ENCODE data around the gene BHLHE41. TPM values are rescaled to one million over a fixed set of nuclear protein-coding genes. Genes with fewer than 3 reads are reported as not detected.

Gene BHLHE41
- polyA plus RNA-seq, 1 donor (not counting 4 experiments of a cell fraction or from before 2014, with no cell fraction given) = 1.4 TPM

GRCh38 chr12:26112232-26112631, 12.6 kb downstream of the BHLHE41 start:
- no peaks in the 10 kb centered on the region for H3K79me2 ChIP-seq (ENCODE audit: control insufficient read depth, insufficient read depth, low read length)
- dilution Hi-C loops (cut with MboI; ENCODE audit: extremely low pct_ligation_motif_present, low sequenced_read_pairs) = no loop called here
- H3K9me1 ChIP-seq (ENCODE audit: control insufficient read depth, extremely low read depth, insufficient read depth, low read length) = no peaks in the 10 kb centered on the region
- H4K20me1 ChIP-seq (ENCODE audit: control insufficient read depth, extremely low read depth, insufficient read depth, low read length) = no peaks in the 10 kb centered on the region
- no peak overlapping the region for H3K27ac ChIP-seq (ENCODE audit: control insufficient read depth, insufficient read depth, low read length)
- no peaks in the 10 kb centered on the region for H3K36me3 ChIP-seq (ENCODE audit: control insufficient read depth in 2 of 2, extremely low read depth in 1 of 2, insufficient read depth in 2 of 2, low read length in 2 of 2)
- H3K9ac ChIP-seq (ENCODE audit: control insufficient read depth, extremely low read depth, insufficient read depth, low read length) = no peak overlapping the region
- H3K27me3 ChIP-seq (ENCODE audit: control insufficient read depth, extremely low read depth, insufficient read depth, low read length) = no peaks in the 10 kb centered on the region
- no peak for FAIRE-seq
- no peaks in the 10 kb centered on the region for H3K9me3 ChIP-seq (ENCODE audit: control insufficient read depth, low read depth, low read length)
- H2AFZ ChIP-seq (ENCODE audit: control insufficient read depth, low read length) = no peak overlapping the region
- TF ChIP-seq EZH2 (IDR thresholded peaks at IDR 0.05; ENCODE audit: low read length) (no peak), CTCF (optimal IDR thresholded peaks at IDR 0.05 in 1 of 3, IDR thresholded peaks at IDR 0.05 in 1 of 3, conservative IDR thresholded peaks at IDR 0.05 in 1 of 3; ENCODE audit: extremely low read depth in 1 of 3, insufficient read depth in 2 of 3, low read length in 3 of 3) (no peak)
- no peak overlapping the region for H3K4me3 ChIP-seq (ENCODE audit: control insufficient read depth in 2 of 3, extremely low read depth in 1 of 3, insufficient read depth in 2 of 3, low read depth in 1 of 3, low read length in 3 of 3)
- no peak overlapping the region for H3K4me2 ChIP-seq (ENCODE audit: control insufficient read depth, extremely low read depth, insufficient read depth, low read depth, low read length)
- DNase-seq (ENCODE audit: low read depth, low spot score) = no peak
- H3K4me1 ChIP-seq (ENCODE audit: control insufficient read depth, extremely low read depth, insufficient read depth, low read length) = peaks cover 27% of the 10 kb centered on the region

- Histone ChIP-seq H3K4me1 (ENCODE audit: control insufficient read depth, extremely low read depth, insufficient read depth, low read length) (peaks cover 16% of the 10 kb centered on the region), H2AFZ (ENCODE audit: control insufficient read depth, low read length) (no peak overlapping the region)
Observed at GRCh38 chr12:26109343-26109881, 15.4 kb downstream of the BHLHE41 start.

More at GRCh38 chr12:26109343-26109881, 15.4 kb downstream of the BHLHE41 start:
- Histone ChIP-seq H3K4me2 (ENCODE audit: control insufficient read depth, extremely low read depth, insufficient read depth, low read depth, low read length) (no peak overlapping the region), H3K4me3 (ENCODE audit: control insufficient read depth in 2 of 3, extremely low read depth in 1 of 3, insufficient read depth in 2 of 3, low read depth in 1 of 3, low read length in 3 of 3) (no peak overlapping the region), H3K9me1 (ENCODE audit: control insufficient read depth, extremely low read depth, insufficient read depth, low read length) (no peaks in the 10 kb centered on the region), H3K79me2 (ENCODE audit: control insufficient read depth, insufficient read depth, low read length) (no peaks in the 10 kb centered on the region), H3K27ac (ENCODE audit: control insufficient read depth, insufficient read depth, low read length) (no peak overlapping the region), H3K36me3 (ENCODE audit: control insufficient read depth in 2 of 2, extremely low read depth in 1 of 2, insufficient read depth in 2 of 2, low read length in 2 of 2) (no peaks in the 10 kb centered on the region), H3K9ac (ENCODE audit: control insufficient read depth, extremely low read depth, insufficient read depth, low read length) (no peak overlapping the region), H3K27me3 (ENCODE audit: control insufficient read depth, extremely low read depth, insufficient read depth, low read length) (no peaks in the 10 kb centered on the region), H3K9me3 (ENCODE audit: control insufficient read depth, low read depth, low read length) (no peaks in the 10 kb centered on the region), H4K20me1 (ENCODE audit: control insufficient read depth, extremely low read depth, insufficient read depth, low read length) (no peaks in the 10 kb centered on the region)
- dilution Hi-C loops (cut with MboI; ENCODE audit: extremely low pct_ligation_motif_present, low sequenced_read_pairs) = no loop called here
- FAIRE-seq (no peak), DNase-seq (ENCODE audit: low read depth, low spot score) (no peak)
- TF ChIP-seq CTCF (optimal IDR thresholded peaks at IDR 0.05 in 1 of 3, IDR thresholded peaks at IDR 0.05 in 1 of 3, conservative IDR thresholded peaks at IDR 0.05 in 1 of 3; ENCODE audit: extremely low read depth in 1 of 3, insufficient read depth in 2 of 3, low read length in 3 of 3) (no peak), EZH2 (IDR thresholded peaks at IDR 0.05; ENCODE audit: low read length) (no peak)
